H1 (cell line): ENCODE results near the gene MYO5B. TPM values are rescaled to one million over a fixed set of nuclear protein-coding genes. Genes with fewer than 3 reads are reported as not detected.

Experiments used
- CTCF ChIA-PET: fragments of 300-600 bp; sonication (Branson Sonifier 250); formaldehyde crosslinking; loops from one replicate; lab custom pipeline; 2021; ENCODE audit not compliant: partially characterized antibody; lab: Charles Lee
- POLR2A ChIA-PET: fragments of 300-600 bp; sonication (Branson Sonifier 250); formaldehyde crosslinking; loops from one replicate; lab custom pipeline; 2021; ENCODE audit warnings: inconsistent platforms; ENCODE audit not compliant: partially characterized antibody; lab: Charles Lee
- DNase-seq, 2 experiments: peaks; one replicate each; pipeline versions ENCODE4 v3.0.0 to v3.0.0-alpha.2; 2010 to 2022; ENCODE audit warnings: low spot score in 2 of 2, low read depth in 1 of 2, mixed read lengths in 1 of 2
- FAIRE-seq: peaks from 2 replicates; lab custom pipeline; 2011; peaks lifted over from hg19 to GRCh38; lab: Jason Lieb, UNC
- H2AFZ ChIP-seq: 2 replicates; pipeline ENCODE4 v1.8.1; 2012; ENCODE audit warnings: low read length, inconsistent platforms
- H2AK5ac ChIP-seq: 2 replicates; pipeline ENCODE4 v1.6.1; 2013; ENCODE audit warnings: low read depth, low read length
- H2BK120ac ChIP-seq: replicated peaks from 2 replicates; pipeline ENCODE3; 2013; ENCODE audit warnings: low read depth, low read length, inconsistent platforms
- H2BK12ac ChIP-seq: 2 replicates; pipeline ENCODE4 v1.6.1; 2013; ENCODE audit warnings: low read depth, low read length
- H2BK15ac ChIP-seq: 2 replicates; pipeline ENCODE4 v1.6.1; 2013; ENCODE audit warnings: low read length
- H2BK20ac ChIP-seq: 2 replicates; pipeline ENCODE4 v1.6.1; 2013; ENCODE audit warnings: low read length
- H2BK5ac ChIP-seq: 2 replicates; pipeline ENCODE4 v1.6.1; 2013; ENCODE audit warnings: low read depth, low read length
- H3K14ac ChIP-seq: 2 replicates; pipeline ENCODE4 v1.6.1; 2013; ENCODE audit warnings: inconsistent platforms; ENCODE audit not compliant: insufficient read length
- H3K18ac ChIP-seq: 2 replicates; pipeline ENCODE4 v1.6.1; 2013; ENCODE audit warnings: low read length; ENCODE audit errors: extremely low read depth
- H3K23ac ChIP-seq: 2 replicates; pipeline ENCODE4 v1.6.1; 2013; ENCODE audit warnings: inconsistent platforms; ENCODE audit not compliant: insufficient read length
- H3K23me2 ChIP-seq: 2 replicates; pipeline ENCODE4 v1.6.1; 2013; ENCODE audit warnings: low read depth, low read length
- H3K27ac ChIP-seq: 2 replicates; pipeline ENCODE4 v1.6.1; 2011; ENCODE audit warnings: low read depth, low read length, inconsistent platforms
- H3K27me3 ChIP-seq, 4 experiments: replicated peaks in 1 of 4; 1 replicate in 1 of 4; 2 replicates in 3 of 4; pipeline versions ENCODE4 v1.6.1 to v1.8.1; 2011 to 2013; ENCODE audit warnings: low read length in 3 of 4, mild to moderate bottlenecking in 3 of 4, inconsistent platforms in 2 of 4, mixed read lengths in 2 of 4, moderate library complexity in 1 of 4; ENCODE audit not compliant: control insufficient read depth in 3 of 4, insufficient read depth in 3 of 4; ENCODE audit errors: extremely low read depth in 1 of 4
- H3K36me3 ChIP-seq, 4 experiments: 2 replicates each; pipeline versions ENCODE4 v1.6.1 to v1.8.1; 2011 to 2013; ENCODE audit warnings: mild to moderate bottlenecking in 4 of 4, low read length in 3 of 4, moderate library complexity in 2 of 4, control low read depth in 1 of 4, inconsistent platforms in 1 of 4; ENCODE audit not compliant: insufficient read depth in 4 of 4, control insufficient read depth in 2 of 4
- H3K4ac ChIP-seq: replicated peaks from 2 replicates; pipeline ENCODE3; 2013; ENCODE audit warnings: low read length, low read depth, mixed read lengths, inconsistent platforms; ENCODE audit not compliant: insufficient read length
- H3K4me1 ChIP-seq, 4 experiments: replicated peaks in 1 of 4; 1 replicate in 1 of 4; 2 replicates in 3 of 4; pipeline versions ENCODE4 v1.6.1 to v1.8.1; 2011 to 2013; ENCODE audit warnings: low read length in 3 of 4, inconsistent platforms in 2 of 4, mixed read lengths in 1 of 4; ENCODE audit not compliant: insufficient read depth in 4 of 4, control insufficient read depth in 3 of 4
- H3K4me2 ChIP-seq, 2 experiments: 2 replicates each; pipeline versions ENCODE4 v1.6.1 to v1.8.1; 2011 to 2013; ENCODE audit warnings: low read depth in 2 of 2, low read length in 2 of 2, control low read depth in 1 of 2, inconsistent platforms in 1 of 2, mild to moderate bottlenecking in 1 of 2; ENCODE audit not compliant: insufficient read depth in 1 of 2
- H3K4me3 ChIP-seq, 4 experiments: fragments of 200-600, 300-600 bp in 1 of 4; sonication (generic), shearing (Covaris generic), sonication (Bioruptor Twin) in 1 of 4; 2 replicates each; pipeline versions ENCODE4 v1.5.1 to v1.8.1; 2011 to 2016; ENCODE audit warnings: low read length in 4 of 4, low read depth in 3 of 4, control low read depth in 2 of 4, inconsistent platforms in 2 of 4, mild to moderate bottlenecking in 2 of 4, mixed read lengths in 1 of 4, moderate library complexity in 1 of 4; ENCODE audit not compliant: insufficient read depth in 2 of 4; ENCODE audit errors: extremely low read depth in 1 of 4
- H3K56ac ChIP-seq: replicated peaks from 2 replicates; pipeline ENCODE3; 2013; ENCODE audit warnings: low read depth, mild to moderate bottlenecking, mixed read lengths, low read length, inconsistent platforms; ENCODE audit not compliant: insufficient read length
- H3K79me1 ChIP-seq: 2 replicates; pipeline ENCODE4 v1.6.1; 2013; ENCODE audit warnings: low read depth, low read length, control low read depth
- H3K79me2 ChIP-seq, 2 experiments: 2 replicates each; pipeline versions ENCODE4 v1.6.1 to v1.8.1; 2012 to 2013; ENCODE audit warnings: low read length in 2 of 2, mild to moderate bottlenecking in 2 of 2, inconsistent platforms in 1 of 2; ENCODE audit not compliant: insufficient read depth in 2 of 2, control insufficient read depth in 1 of 2
- H3K9ac ChIP-seq, 4 experiments: replicated peaks in 1 of 4; 1 replicate in 1 of 4; 2 replicates in 3 of 4; pipeline versions ENCODE4 v1.6.1 to v1.8.1; 2011 to 2013; ENCODE audit warnings: low read depth in 3 of 4, low read length in 3 of 4, control low read depth in 2 of 4, mild to moderate bottlenecking in 2 of 4, moderate library complexity in 2 of 4, inconsistent platforms in 1 of 4; ENCODE audit errors: extremely low read depth in 1 of 4
- H3K9me3 ChIP-seq, 2 experiments: 2 replicates each; pipeline versions ENCODE4 v1.6.1 to v1.8.1; 2012 to 2013; ENCODE audit warnings: mild to moderate bottlenecking in 2 of 2, moderate library complexity in 2 of 2, control low read depth in 1 of 2, inconsistent platforms in 1 of 2, low read depth in 1 of 2, low read length in 1 of 2, mixed read lengths in 1 of 2; ENCODE audit not compliant: insufficient read depth in 2 of 2
- H4K20me1 ChIP-seq, 2 experiments: replicated peaks in 1 of 2; 2 replicates each; pipeline versions ENCODE3 to v1.8.1; 2011 to 2013; ENCODE audit warnings: inconsistent platforms in 2 of 2, low read length in 2 of 2, mild to moderate bottlenecking in 1 of 2; ENCODE audit not compliant: insufficient read depth in 2 of 2, control insufficient read depth in 1 of 2
- H4K5ac ChIP-seq: 2 replicates; pipeline ENCODE4 v1.6.1; 2013; ENCODE audit warnings: low read length, low read depth, mixed read lengths, inconsistent platforms; ENCODE audit not compliant: insufficient read length
- H4K8ac ChIP-seq: 2 replicates; pipeline ENCODE4 v1.8.0; 2013; ENCODE audit warnings: mild to moderate bottlenecking, moderate library complexity, low read length, inconsistent platforms; ENCODE audit not compliant: insufficient read depth; ENCODE audit errors: extremely low read depth
- H4K91ac ChIP-seq: replicated peaks from 2 replicates; pipeline ENCODE3; 2013; ENCODE audit warnings: low read length, mixed read lengths, inconsistent platforms; ENCODE audit not compliant: insufficient read length
- BCL11A ChIP-seq, 2 experiments: IDR thresholded peaks; one replicate each; pipeline ENCODE4 v1.6.1; 2011; ENCODE audit warnings: low read depth in 2 of 2, low read length in 2 of 2, mild to moderate bottlenecking in 2 of 2
- CHD2 ChIP-seq: IDR thresholded peaks from 2 replicates; pipeline ENCODE4 v1.6.1; 2012; ENCODE audit warnings: low read length, improper control_type of control experiment
- HDAC2 ChIP-seq, 2 experiments: fragments of 300-600 bp in 1 of 2; sonication (generic) in 1 of 2; IDR thresholded peaks; 2 replicates each; pipeline ENCODE4 v1.6.1; 2011 to 2012; ENCODE audit warnings: low read depth in 2 of 2, low read length in 2 of 2, mild to moderate bottlenecking in 2 of 2, moderate library complexity in 2 of 2, borderline replicate concordance in 1 of 2, inconsistent platforms in 1 of 2
- JUN ChIP-seq: IDR thresholded peaks from 2 replicates; pipeline ENCODE4 v1.6.1; 2011; ENCODE audit warnings: low read depth, mild to moderate bottlenecking, improper control_type of control experiment, low read length
- KDM1A ChIP-seq: fragments of 200-600, 300-600 bp; sonication (generic); IDR thresholded peaks from 2 replicates; pipeline ENCODE4 v1.7.1; 2016; ENCODE audit warnings: mild to moderate bottlenecking, low read length, borderline replicate concordance
- MAFK ChIP-seq: IDR thresholded peaks from 2 replicates; pipeline ENCODE4 v1.6.1; 2012; ENCODE audit warnings: low read depth, mild to moderate bottlenecking, improper control_type of control experiment, low read length
- POLR2A ChIP-seq, 2 experiments: IDR thresholded peaks; 1 replicate in 1 of 2; 2 replicates in 1 of 2; pipeline ENCODE4 v1.6.1; 2011; ENCODE audit warnings: low read depth in 2 of 2, low read length in 2 of 2, mild to moderate bottlenecking in 2 of 2; ENCODE audit errors: control extremely low read depth in 1 of 2
- RFX5 ChIP-seq: IDR thresholded peaks from 2 replicates; pipeline ENCODE4 v1.6.1; 2011; ENCODE audit warnings: low read depth, low read length, improper control_type of control experiment, borderline replicate concordance
- RNF2 ChIP-seq: fragments of 200-900, 300-1000 bp; sonication (generic); IDR thresholded peaks from 2 replicates; pipeline ENCODE4 v1.7.1; 2016; ENCODE audit warnings: borderline replicate concordance, low read depth, mild to moderate bottlenecking, antibody characterized with exemption, low read length; ENCODE audit not compliant: poor library complexity, severe bottlenecking; ENCODE audit errors: missing control alignments
- SIRT6 ChIP-seq: IDR thresholded peaks from one replicate; pipeline ENCODE4 v1.7.1; 2012; ENCODE audit warnings: low read length, inconsistent platforms
- TAF1 ChIP-seq: IDR thresholded peaks from 2 replicates; pipeline ENCODE4 v1.6.1; 2011; ENCODE audit warnings: mild to moderate bottlenecking, low read depth, low read length
- TBP ChIP-seq: IDR thresholded peaks from 2 replicates; pipeline ENCODE4 v1.6.1; 2011; ENCODE audit warnings: low read depth, low read length, improper control_type of control experiment
- USF2 ChIP-seq: IDR thresholded peaks from 2 replicates; pipeline ENCODE4 v1.6.1; 2011; ENCODE audit warnings: low read length, improper control_type of control experiment
- ZNF274 ChIP-seq: IDR thresholded peaks from 2 replicates; pipeline ENCODE4 v1.7.0; 2012; ENCODE audit warnings: low read length, borderline replicate concordance; ENCODE audit errors: extremely low read depth
- WGBS, 2 experiments: shearing (Covaris generic) in 1 of 2; methylation state at CpG; one replicate each; pipeline versions ENCODE4 v1.1.6 to v1.1.7; 2013 to 2015; ENCODE audit warnings: low lambda C conversion rate in 2 of 2, mixed read lengths in 2 of 2, inconsistent platforms in 1 of 2, low coverage in 1 of 2, missing lambda C conversion rate in 1 of 2; ENCODE audit not compliant: insufficient replicate concordance in 2 of 2, insufficient coverage in 1 of 2, insufficient read length in 1 of 2; ENCODE audit errors: extremely low coverage in 1 of 2, missing lambda C conversion rate in 1 of 2; 5-methylcytosine and 5-hydroxymethylcytosine counted together
- polyA plus RNA-seq, 7 experiments: library from polyadenylated mRNA; depleted of rRNA in 3 of 7; stranded (reverse) in 5 of 7; unstranded in 2 of 7; fragments of >200 nt in 5 of 7; fragments of 200-250 nt in 2 of 7; gene quantifications; 1 replicate in 5 of 7; 2 replicates in 1 of 7; 4 replicates in 1 of 7; pipeline versions ENCODE4 v1.2.1 to v1.2.3, GENCODE V29; 2011 to 2013; ENCODE audit warnings: missing spikeins in 2 of 7, mixed read lengths in 2 of 7
- total RNA-seq: library from RNA; stranded (reverse); fragmentation: NEBNext Ultra II Directional; extraction: Animal tissue kit (Norgen Biotek cat#: 25700); gene quantifications from 2 replicates; pipeline ENCODE4 v1.2.1, GENCODE V29; 2021

Gene MYO5B
- total and polyA plus RNA-seq, 2 of the 8 experiments (the other 6 are each of a cell fraction or from before 2014, with no cell fraction given): 6.4 to 7.7 TPM

GRCh38 chr18:50155406-50155805 lies 39.5 kb downstream of the MYO5B start:
- no peak overlapping the region for H3K23ac ChIP-seq
- H3K36me3 ChIP-seq: no peaks in the 10 kb centered on the region
- no peak overlapping the region for H3K9ac ChIP-seq
- no peaks in the 10 kb centered on the region for H3K79me2 ChIP-seq
- no peak overlapping the region for H3K4me2 ChIP-seq
- WGBS, 2 experiments: 90% methylated on average over 2 of the region's 2 CpGs; no CpG with 5 or more reads in 1 of the 2 experiments
- H4K20me1 ChIP-seq: no peaks in the 10 kb centered on the region
- no peak overlapping the region for H2BK5ac ChIP-seq
- H2AK5ac ChIP-seq: no peak overlapping the region
- no peak overlapping the region for H2BK120ac ChIP-seq
- no peak overlapping the region for H2AFZ ChIP-seq
- CTCF ChIA-PET: interaction anchor here (1.3 to 2.4 kb wide), 2 partner anchors 41 to 49 kb away, joined by 3 to 9 read pairs; no protein-coding TSS in a partner anchor
- H4K8ac ChIP-seq: no peak overlapping the region
- H3K9me3 ChIP-seq: no peaks in the 10 kb centered on the region
- no peak for FAIRE-seq
- H3K4ac ChIP-seq: no peak overlapping the region
- H2BK12ac ChIP-seq: no peak overlapping the region
- no peaks in the 10 kb centered on the region for H3K27me3 ChIP-seq
- H2BK20ac ChIP-seq: no peak overlapping the region
- POLR2A ChIA-PET: no interaction called here
- H4K91ac ChIP-seq: no peak overlapping the region
- H3K18ac ChIP-seq: no peak overlapping the region
- H3K27ac ChIP-seq: no peak overlapping the region
- no peaks in the 10 kb centered on the region for H3K23me2 ChIP-seq
- no peak overlapping the region for H3K4me3 ChIP-seq
- H3K56ac ChIP-seq: no peak overlapping the region
- H2BK15ac ChIP-seq: no peak overlapping the region
- H4K5ac ChIP-seq: no peak overlapping the region
- no peaks in the 10 kb centered on the region for H3K79me1 ChIP-seq
- H3K4me1 ChIP-seq: peaks cover 0 to 5% (median 1%) of the 10 kb centered on the region in 4 experiments; a peak in 3 of 7 replicates
- no peak for DNase-seq
- no peak overlapping the region for H3K14ac ChIP-seq
- TF ChIP-seq RNF2: no peak
- no peak for TF ChIP-seq ZNF274
- no peak for TF ChIP-seq SIRT6
- TF ChIP-seq POLR2A (IDR thresholded peaks at IDR 0.05; ENCODE audit: control extremely low read depth in 1 of 2, low read depth in 2 of 2, low read length in 2 of 2): no peak
- no peak for TF ChIP-seq RFX5
- no peak for TF ChIP-seq HDAC2 (IDR thresholded peaks at IDR 0.05; ENCODE audit: borderline replicate concordance in 1 of 2, low read depth in 2 of 2, low read length in 2 of 2)
- no peak for TF ChIP-seq TBP
- no peak for TF ChIP-seq CHD2
- no peak for TF ChIP-seq MAFK
- TF ChIP-seq USF2: no peak
- TF ChIP-seq JUN: no peak
- no peak for TF ChIP-seq TAF1
- TF ChIP-seq KDM1A: no peak
- no peak for TF ChIP-seq BCL11A (IDR thresholded peaks at IDR 0.05; ENCODE audit: low read depth in 2 of 2, low read length in 2 of 2)
